Loucy (cell line): ENCODE measurements around the gene MARCHF9.

Experiments used
- H2AFZ ChIP-seq: fragments of 200-600 bp; sonication (generic); 2 replicates; pipeline ENCODE4 v1.6.0; 2016; ENCODE audit warnings: antibody characterized with exemption, mild to moderate bottlenecking, low read length, moderate library complexity
- H3F3A ChIP-seq: fragments of 200-600 bp; 2 replicates; pipeline ENCODE4 v1.6.0; 2016; ENCODE audit warnings: antibody characterized with exemption, low read depth, mild to moderate bottlenecking
- H3K27me3 ChIP-seq: fragments of 200-600 bp; sonication (generic); 2 replicates; pipeline ENCODE4 v1.6.1; 2014; ENCODE audit warnings: low read length, mild to moderate bottlenecking; ENCODE audit not compliant: insufficient read depth, poor library complexity, severe bottlenecking
- H3K36me3 ChIP-seq: fragments of 200-600 bp; sonication (generic); 2 replicates; pipeline ENCODE4 v1.6.1; 2016; ENCODE audit warnings: low read length; ENCODE audit not compliant: insufficient read depth
- H3K4me1 ChIP-seq: fragments of 200-600 bp; sonication (generic); 2 replicates; pipeline ENCODE4 v1.5.1; 2014; ENCODE audit warnings: low read length, mild to moderate bottlenecking; ENCODE audit not compliant: insufficient read depth, poor library complexity, severe bottlenecking
- H3K4me2 ChIP-seq: fragments of 200-600 bp; sonication (generic); 2 replicates; pipeline ENCODE4 v1.6.0; 2014; ENCODE audit warnings: antibody characterized with exemption, low read length, low read depth, mild to moderate bottlenecking; ENCODE audit not compliant: poor library complexity, severe bottlenecking
- H3K4me3 ChIP-seq: fragments of 200-600 bp; sonication (generic); 2 replicates; pipeline ENCODE4 v1.5.1; 2014; ENCODE audit warnings: low read length, mild to moderate bottlenecking, mixed read lengths; ENCODE audit not compliant: poor library complexity, severe bottlenecking
- H3K79me2 ChIP-seq: fragments of 200-600 bp; sonication (generic); 2 replicates; pipeline ENCODE4 v1.6.1; 2014; ENCODE audit warnings: low read length; ENCODE audit not compliant: insufficient read depth
- H3K9ac ChIP-seq: fragments of 200-600 bp; sonication (generic); 2 replicates; pipeline ENCODE4 v1.6.0; 2014; ENCODE audit warnings: mild to moderate bottlenecking, low read depth, low read length, moderate library complexity; ENCODE audit not compliant: poor library complexity, severe bottlenecking
- H3K9me2 ChIP-seq: fragments of 200-600 bp; sonication (generic); replicated peaks from 2 replicates; pipeline ENCODE4 v1.6.1; 2016; ENCODE audit warnings: low read depth, low read length, mixed read lengths
- H3K9me3 ChIP-seq: fragments of 200-600 bp; sonication (generic); 2 replicates; pipeline ENCODE4 v1.6.1; 2014; ENCODE audit warnings: mild to moderate bottlenecking, antibody characterized with exemption, low read length, low read depth; ENCODE audit not compliant: insufficient read depth
- H4K20me1 ChIP-seq: fragments of 200-600 bp; sonication (generic); 2 replicates; pipeline ENCODE4 v1.6.0; 2014; ENCODE audit warnings: antibody characterized with exemption, low read length, mild to moderate bottlenecking; ENCODE audit not compliant: insufficient read depth, poor library complexity, severe bottlenecking
- EZH2phosphoT487 ChIP-seq: fragments of 200-600 bp; IDR thresholded peaks from 2 replicates; pipeline ENCODE4 v1.6.1; 2018; ENCODE audit warnings: antibody characterized with exemption, mild to moderate bottlenecking, moderate library complexity, borderline replicate concordance
- TF ChIP-seq, protein P1 (sequence below): fragments of 200-600 bp; sonication (generic); conservative IDR thresholded peaks from 2 replicates; pipeline ENCODE4 v1.5.1; 2014; ENCODE audit warnings: mild to moderate bottlenecking, antibody characterized with exemption, low read length

The MARCHF9 gene

DNA sequence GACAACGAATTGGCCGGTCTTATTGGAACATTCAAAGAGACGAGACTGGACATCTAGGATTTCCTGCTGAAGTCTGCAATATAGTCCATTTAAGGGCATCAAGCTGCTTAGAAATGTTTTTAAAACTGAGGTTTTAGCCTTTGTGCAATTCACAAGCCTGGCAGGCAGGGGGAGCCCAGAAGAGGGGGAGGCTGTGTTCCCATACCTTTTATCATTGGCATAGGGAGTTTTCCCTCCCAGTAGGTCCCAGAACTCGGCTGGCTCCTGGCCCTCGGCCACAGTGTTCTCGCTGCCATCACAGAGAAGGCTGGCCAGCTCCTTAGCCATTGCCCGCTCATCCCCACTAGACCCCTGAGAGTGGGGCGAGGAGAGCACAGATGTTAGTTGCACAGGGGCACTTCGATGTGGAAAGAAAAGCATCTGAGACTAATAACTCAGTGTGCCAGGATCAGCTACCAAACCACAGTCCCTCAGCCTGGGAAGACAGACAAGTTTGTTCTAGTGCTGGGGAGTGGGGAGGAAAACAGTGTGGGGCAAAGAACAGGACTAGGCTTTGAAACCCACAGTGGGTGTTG is 48.5 kb downstream of the MARCHF9 start:
- Histone ChIP-seq H4K20me1 (no peaks in the 10 kb centered on the region), H3K4me1 (no peaks in the 10 kb centered on the region), H3K9me2 (no peaks in the 10 kb centered on the region), H3K27me3 (no peaks in the 10 kb centered on the region), H3K9me3 (no peaks in the 10 kb centered on the region), H3F3A (no peaks in the 10 kb centered on the region), H3K9ac (no peak overlapping the region), H3K4me2 (no peak overlapping the region), H3K36me3 (peaks cover 25% of the 10 kb centered on the region; the same call in 1 of the 2 replicates), H2AFZ (no peak overlapping the region), H3K79me2 (no peaks in the 10 kb centered on the region), H3K4me3 (no peak overlapping the region)
- TF ChIP-seq EZH2phosphoT487 = no peak
- TF ChIP-seq, protein P1, sequence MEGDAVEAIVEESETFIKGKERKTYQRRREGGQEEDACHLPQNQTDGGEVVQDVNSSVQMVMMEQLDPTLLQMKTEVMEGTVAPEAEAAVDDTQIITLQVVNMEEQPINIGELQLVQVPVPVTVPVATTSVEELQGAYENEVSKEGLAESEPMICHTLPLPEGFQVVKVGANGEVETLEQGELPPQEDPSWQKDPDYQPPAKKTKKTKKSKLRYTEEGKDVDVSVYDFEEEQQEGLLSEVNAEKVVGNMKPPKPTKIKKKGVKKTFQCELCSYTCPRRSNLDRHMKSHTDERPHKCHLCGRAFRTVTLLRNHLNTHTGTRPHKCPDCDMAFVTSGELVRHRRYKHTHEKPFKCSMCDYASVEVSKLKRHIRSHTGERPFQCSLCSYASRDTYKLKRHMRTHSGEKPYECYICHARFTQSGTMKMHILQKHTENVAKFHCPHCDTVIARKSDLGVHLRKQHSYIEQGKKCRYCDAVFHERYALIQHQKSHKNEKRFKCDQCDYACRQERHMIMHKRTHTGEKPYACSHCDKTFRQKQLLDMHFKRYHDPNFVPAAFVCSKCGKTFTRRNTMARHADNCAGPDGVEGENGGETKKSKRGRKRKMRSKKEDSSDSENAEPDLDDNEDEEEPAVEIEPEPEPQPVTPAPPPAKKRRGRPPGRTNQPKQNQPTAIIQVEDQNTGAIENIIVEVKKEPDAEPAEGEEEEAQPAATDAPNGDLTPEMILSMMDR = peak; percentile 81

GRCh38 chr12:57806677-57807076 is 51.8 kb downstream of the MARCHF9 start:
- Histone ChIP-seq H3K9me2 (no peaks in the 10 kb centered on the region), H3K9ac (no peak overlapping the region), H3K4me1 (no peaks in the 10 kb centered on the region), H3K27me3 (no peaks in the 10 kb centered on the region), H3K79me2 (no peaks in the 10 kb centered on the region), H3K36me3 (peaks cover 17% of the 10 kb centered on the region; the same call in 1 of the 2 replicates), H3K4me2 (no peak overlapping the region), H3K4me3 (no peak overlapping the region), H3K9me3 (no peaks in the 10 kb centered on the region), H4K20me1 (no peaks in the 10 kb centered on the region), H3F3A (no peaks in the 10 kb centered on the region), H2AFZ (no peak overlapping the region)
- TF ChIP-seq EZH2phosphoT487 = no peak
- TF ChIP-seq, protein P1 = no peak

- H3F3A ChIP-seq = no peaks in the 10 kb centered on the region
- H3K4me3 ChIP-seq = no peak overlapping the region
- no peaks in the 10 kb centered on the region for H3K9me2 ChIP-seq
- H3K4me1 ChIP-seq = no peaks in the 10 kb centered on the region
- H3K36me3 ChIP-seq = peaks cover 17% of the 10 kb centered on the region; the same call in 1 of the 2 replicates
- H3K79me2 ChIP-seq = no peaks in the 10 kb centered on the region
- H3K9ac ChIP-seq = no peak overlapping the region
- no peaks in the 10 kb centered on the region for H3K27me3 ChIP-seq
- TF ChIP-seq, protein P1 = no peak
- no peak for TF ChIP-seq EZH2phosphoT487
- no peak overlapping the region for H2AFZ ChIP-seq
- H3K4me2 ChIP-seq = no peak overlapping the region
- no peaks in the 10 kb centered on the region for H3K9me3 ChIP-seq
- H4K20me1 ChIP-seq = no peaks in the 10 kb centered on the region
These were observed 52.4 kb downstream of the MARCHF9 start for GRCh38 chr12:57807285-57807684.
